HG02885 (cell line): ENCODE results near the gene C1orf159.
"Not testable (repeated sequence)": the region's sequence is repeated elsewhere in the genome, so short reads cannot be mapped to it uniquely, and the experiment has no call there.

Experiments used
- ATAC-seq: cut with Tn5 transposase; IDR thresholded peaks from one replicate; pipeline ENCODE4 v1.9.1; 2021; ENCODE audit warnings: mild to moderate bottlenecking; ENCODE audit not compliant: unreplicated experiment, poor library complexity

C1orf159 gene

GRCh38 chr1:1115786-1116700 lies at the start of gene C1orf159:
TSS of gene C1orf159 (minus strand) at chr1:1116089. CDS start at chr1:1091543, 24,546 bp downstream.
- peak; percentile 91 for ATAC-seq

- no peak for ATAC-seq
These were observed 49.6 kb upstream of the C1orf159 start for GRCh38 chr1:1165485-1165884.

- no peak for ATAC-seq
These were observed 49.0 kb upstream of the C1orf159 start for GRCh38 chr1:1164701-1165451.

DNA sequence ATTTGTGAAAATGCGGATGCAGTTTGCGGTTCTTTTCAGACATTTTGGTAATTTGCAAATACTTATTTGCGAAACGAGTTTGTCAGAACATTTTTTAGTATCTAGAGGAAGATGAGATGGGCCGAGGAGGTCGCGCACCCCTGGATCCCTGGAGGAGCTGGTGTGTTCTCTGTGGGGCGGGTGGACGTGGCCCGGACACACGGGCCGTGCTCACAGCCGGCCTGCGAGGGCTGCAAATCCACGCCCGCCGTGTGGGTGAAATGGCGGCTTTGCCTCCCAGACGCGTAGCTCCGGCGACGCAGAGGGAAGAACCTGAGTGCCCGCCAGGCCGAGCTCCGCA lies 48.4 kb upstream of the C1orf159 start:
- ATAC-seq, result no peak

DNA sequence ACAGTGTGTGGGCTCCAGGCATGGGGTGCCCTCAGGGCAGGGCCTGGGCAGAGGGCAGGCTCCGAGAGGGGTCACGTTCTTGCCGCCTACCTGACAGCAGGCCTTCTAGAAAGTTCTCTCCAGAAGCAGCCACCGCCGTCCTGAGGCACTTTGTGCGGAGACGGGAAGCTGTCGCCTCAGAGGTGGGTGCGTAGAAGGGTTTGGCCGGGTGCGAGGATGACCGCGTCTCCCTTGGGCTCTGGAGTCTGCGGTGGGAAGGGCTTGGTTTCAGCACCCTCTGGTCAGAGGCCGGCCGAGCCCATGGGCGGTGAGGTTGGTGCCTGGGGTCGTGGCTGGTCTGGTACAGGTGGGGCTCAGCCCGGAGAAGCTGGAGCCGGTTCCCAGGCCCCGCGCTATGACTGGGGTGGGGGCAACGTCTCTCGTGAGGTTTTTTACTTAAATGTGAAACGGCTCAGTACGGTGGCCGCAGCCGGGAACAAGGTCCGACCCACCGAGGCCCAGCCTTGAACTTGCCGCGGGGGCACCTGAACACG lies 47.7 kb upstream of the C1orf159 start:
- no peak for ATAC-seq

DNA sequence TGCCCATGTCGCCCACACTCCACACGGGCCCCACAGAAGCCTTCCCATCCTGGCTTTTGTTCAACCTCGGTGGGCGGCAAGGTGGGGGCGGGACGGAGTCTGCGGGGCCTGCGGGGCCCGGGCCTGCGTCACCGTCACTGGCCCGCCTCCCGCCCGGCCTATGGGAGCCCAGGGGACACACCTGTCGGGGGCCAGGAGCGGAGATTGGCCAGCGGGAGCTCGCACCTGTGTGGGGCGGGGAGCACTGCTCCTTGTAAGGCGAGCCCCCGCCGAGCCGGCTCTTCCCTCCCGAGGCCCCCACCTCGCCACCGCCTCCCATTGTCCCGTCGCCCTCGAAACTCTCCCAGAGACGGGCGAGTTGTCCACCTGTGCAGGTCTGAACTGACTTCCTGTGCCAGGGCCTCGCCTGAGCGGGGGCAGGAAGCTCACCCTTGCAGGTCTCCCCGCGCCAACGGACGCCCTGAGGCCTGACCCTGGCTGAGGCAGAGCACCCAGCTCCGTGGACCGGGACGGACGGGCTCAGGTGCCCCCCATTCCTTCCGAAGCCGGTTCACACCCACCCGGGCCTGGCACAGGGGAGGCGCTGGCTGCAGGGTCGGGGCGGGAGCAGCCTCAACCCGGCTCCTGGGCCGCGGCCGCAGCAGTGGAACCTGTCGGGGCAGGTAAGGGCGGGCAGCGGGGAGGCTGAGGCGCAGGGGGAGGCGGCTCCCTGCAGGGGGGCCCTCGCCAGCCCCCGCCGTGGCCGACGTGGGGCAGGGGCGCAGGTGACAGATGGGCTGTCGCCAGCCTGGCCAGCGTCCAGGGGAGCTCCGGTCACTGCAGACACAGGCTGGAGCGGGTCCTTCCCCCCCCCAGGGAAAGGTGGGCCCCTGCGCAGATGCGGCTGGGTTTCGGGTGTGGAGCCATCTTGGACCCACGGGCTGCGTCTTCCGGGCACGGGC lies 47.0 kb upstream of the C1orf159 start:
- ATAC-seq, result no peak

- ATAC-seq, result no peak
These were observed 45.8 kb upstream of the C1orf159 start for GRCh38 chr1:1161683-1162079.

- ATAC-seq, result no peak
These were observed 45.3 kb upstream of the C1orf159 start for GRCh38 chr1:1161078-1161682.

GRCh38 chr1:1160281-1160930 lies 44.5 kb upstream of the C1orf159 start:
- no peak for ATAC-seq

- peak; percentile 51 for ATAC-seq
These were observed 42.2 kb upstream of the C1orf159 start for GRCh38 chr1:1157914-1158710.

GRCh38 chr1:1157426-1157913 lies 41.6 kb upstream of the C1orf159 start:
- ATAC-seq, result peak; percentile 56

DNA sequence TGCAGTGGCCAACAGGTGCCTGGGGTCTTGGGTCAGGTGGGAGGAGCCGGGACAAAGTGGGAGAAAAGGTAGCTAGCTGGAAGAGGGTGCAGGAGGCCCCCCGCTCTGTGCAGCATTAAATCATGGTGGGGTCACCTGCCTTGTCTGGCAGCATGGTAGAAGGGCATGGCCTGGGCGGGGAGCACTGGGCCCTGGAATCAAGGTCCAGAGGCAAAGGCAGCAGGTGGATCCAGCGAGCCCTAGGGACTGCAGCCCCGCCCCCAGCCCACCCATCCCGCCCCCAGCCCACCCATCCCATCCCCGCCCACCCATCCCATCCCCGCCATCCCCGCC lies 41.1 kb upstream of the C1orf159 start:
- ATAC-seq, result no peak

- ATAC-seq, result no peak
These were observed 40.5 kb upstream of the C1orf159 start for GRCh38 chr1:1156140-1157032.

- no peak for ATAC-seq
These were observed 39.4 kb upstream of the C1orf159 start for GRCh38 chr1:1155258-1155657.

GRCh38 chr1:1153874-1154273 lies 38.0 kb upstream of the C1orf159 start:
- ATAC-seq, result no peak

DNA sequence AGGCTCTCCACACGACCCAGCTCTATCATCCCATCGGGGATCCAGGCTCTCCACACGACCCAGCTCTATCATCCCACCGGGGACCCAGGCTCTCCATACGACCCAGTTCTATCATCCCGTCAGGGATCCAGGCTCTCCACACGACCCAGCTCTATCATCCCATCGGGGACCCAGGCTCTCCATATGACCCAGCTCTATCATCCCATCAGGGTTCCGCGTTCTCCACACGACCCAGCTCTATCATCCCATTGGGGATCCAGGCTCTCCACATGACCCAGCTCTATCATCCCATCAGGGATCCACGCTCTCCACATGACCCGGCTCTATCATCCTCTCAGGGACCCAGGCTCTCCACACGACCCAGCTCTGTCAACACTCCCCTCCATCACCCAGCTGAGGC lies 37.3 kb upstream of the C1orf159 start:
- ATAC-seq, result not testable (repeated sequence)

GRCh38 chr1:1152431-1152830 lies 36.5 kb upstream of the C1orf159 start:
- ATAC-seq, result not testable (repeated sequence)
